IPS-11a (cell line): ENCODE measurements around the gene PFKFB3.
"Not testable (repeated sequence)": the region's sequence is repeated elsewhere in the genome, so short reads cannot be mapped to it uniquely, and the experiment has no call there.

ENCODE experiments used
- H3K4me3 ChIP-seq: one replicate; pipeline ENCODE4 v1.5.1; 2013; ENCODE audit warnings: low read depth, low read length, control low read depth

The PFKFB3 gene

GRCh38 chr10:6202684-6203330, at the start of gene PFKFB3:
Gene PFKFB3, plus strand, starts transcription at chr10:6202932. Its CDS starts 329 bp downstream, at chr10:6203261.
- peak within 1 kb of the TSS; percentile 86 for H3K4me3 ChIP-seq

GRCh38 chr10:6153845-6154244, 48.9 kb upstream of the PFKFB3 start:
- no peak overlapping the region for H3K4me3 ChIP-seq

- H3K4me3 ChIP-seq = no peak overlapping the region
These were observed 48.2 kb upstream of the PFKFB3 start for GRCh38 chr10:6154566-6154965.

GRCh38 chr10:6158276-6158675, 44.5 kb upstream of the PFKFB3 start:
- no peak overlapping the region for H3K4me3 ChIP-seq

GRCh38 chr10:6161921-6162320, 40.8 kb upstream of the PFKFB3 start:
- no peak overlapping the region for H3K4me3 ChIP-seq

- no peak overlapping the region for H3K4me3 ChIP-seq
These were observed 40.0 kb upstream of the PFKFB3 start for GRCh38 chr10:6162589-6163356.

GRCh38 chr10:6163364-6164270, 39.1 kb upstream of the PFKFB3 start:
- H3K4me3 ChIP-seq = peak overlapping the region; percentile 41

GRCh38 chr10:6164271-6165095, 38.2 kb upstream of the PFKFB3 start:
- peak overlapping the region; percentile 41 for H3K4me3 ChIP-seq

GRCh38 chr10:6165221-6165725, 37.5 kb upstream of the PFKFB3 start:
- H3K4me3 ChIP-seq = no peak overlapping the region

- H3K4me3 ChIP-seq = not testable (repeated sequence)
These were observed 36.8 kb upstream of the PFKFB3 start for GRCh38 chr10:6165933-6166332.

GRCh38 chr10:6167456-6167855, 35.3 kb upstream of the PFKFB3 start:
- no peak overlapping the region for H3K4me3 ChIP-seq

GRCh38 chr10:6168084-6168483, 34.6 kb upstream of the PFKFB3 start:
- no peak overlapping the region for H3K4me3 ChIP-seq

- H3K4me3 ChIP-seq = no peak overlapping the region
These were observed 32.1 kb upstream of the PFKFB3 start for GRCh38 chr10:6170638-6171037.

GRCh38 chr10:6171881-6172695, 30.6 kb upstream of the PFKFB3 start:
- H3K4me3 ChIP-seq = no peak overlapping the region

- H3K4me3 ChIP-seq = no peak overlapping the region
These were observed 29.5 kb upstream of the PFKFB3 start for GRCh38 chr10:6173203-6173602.

- H3K4me3 ChIP-seq = no peak overlapping the region
These were observed 28.4 kb upstream of the PFKFB3 start for GRCh38 chr10:6174201-6174874.

- no peak overlapping the region for H3K4me3 ChIP-seq
These were observed 27.2 kb upstream of the PFKFB3 start for GRCh38 chr10:6175329-6176055.

GRCh38 chr10:6176691-6177231, 26.0 kb upstream of the PFKFB3 start:
- no peak overlapping the region for H3K4me3 ChIP-seq
